AG09309 (cell line): ENCODE data around the gene SPEM2.
"Not testable (repeated sequence)": the region's sequence is repeated elsewhere in the genome, so short reads cannot be mapped to it uniquely, and the experiment has no call there.

Experiments used
- DNase-seq: peaks from one replicate; pipeline ENCODE4 v3.0.0-alpha.2; 2010; ENCODE audit warnings: low read depth
- H3K4me3 ChIP-seq: 2 replicates; pipeline ENCODE4 v1.5.1; 2011; ENCODE audit warnings: mild to moderate bottlenecking, low read depth, low read length, moderate library complexity; ENCODE audit not compliant: control insufficient read depth
- TF ChIP-seq, protein P1 (sequence below): IDR thresholded peaks from 2 replicates; pipeline ENCODE4 v1.5.1; 2011; ENCODE audit warnings: mild to moderate bottlenecking, low read depth, low read length, inconsistent platforms; ENCODE audit not compliant: insufficient read depth, control insufficient read depth; ENCODE audit errors: missing control alignments

SPEM2 gene

DNA sequence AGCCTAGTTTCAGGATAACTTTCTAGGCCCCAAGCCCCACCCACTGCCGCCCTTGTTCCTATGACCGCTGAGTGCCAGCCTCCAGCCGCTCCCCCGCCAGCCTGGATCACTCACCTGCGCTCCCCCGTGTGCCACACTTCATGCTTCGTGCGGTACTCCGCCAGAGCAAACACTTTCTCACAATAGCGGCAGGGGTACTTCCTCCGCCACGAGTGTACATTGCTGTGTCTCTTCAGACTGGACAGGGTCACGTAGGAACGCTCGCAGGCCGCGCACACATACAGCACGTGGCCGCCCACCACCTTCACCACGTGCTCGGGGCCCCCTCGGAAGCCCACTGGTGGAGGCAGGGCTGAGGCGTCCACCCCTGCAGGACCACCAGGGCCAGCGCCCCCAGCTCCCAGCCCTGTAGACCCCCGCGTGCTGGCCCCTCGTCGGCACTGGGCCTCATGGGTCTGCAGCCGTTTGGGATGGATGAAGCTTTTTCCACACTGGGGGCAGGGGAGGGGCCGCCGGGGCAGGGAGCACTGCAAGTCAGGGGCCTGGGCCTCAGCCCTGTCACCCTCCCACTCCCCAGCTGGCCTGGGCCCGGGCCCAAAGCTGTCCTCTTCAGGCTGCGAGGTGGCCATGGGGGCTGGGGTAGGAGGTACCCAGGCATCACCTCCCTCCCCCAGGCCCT, 40.3 kb downstream of the SPEM2 start:
- TF ChIP-seq, protein P1, sequence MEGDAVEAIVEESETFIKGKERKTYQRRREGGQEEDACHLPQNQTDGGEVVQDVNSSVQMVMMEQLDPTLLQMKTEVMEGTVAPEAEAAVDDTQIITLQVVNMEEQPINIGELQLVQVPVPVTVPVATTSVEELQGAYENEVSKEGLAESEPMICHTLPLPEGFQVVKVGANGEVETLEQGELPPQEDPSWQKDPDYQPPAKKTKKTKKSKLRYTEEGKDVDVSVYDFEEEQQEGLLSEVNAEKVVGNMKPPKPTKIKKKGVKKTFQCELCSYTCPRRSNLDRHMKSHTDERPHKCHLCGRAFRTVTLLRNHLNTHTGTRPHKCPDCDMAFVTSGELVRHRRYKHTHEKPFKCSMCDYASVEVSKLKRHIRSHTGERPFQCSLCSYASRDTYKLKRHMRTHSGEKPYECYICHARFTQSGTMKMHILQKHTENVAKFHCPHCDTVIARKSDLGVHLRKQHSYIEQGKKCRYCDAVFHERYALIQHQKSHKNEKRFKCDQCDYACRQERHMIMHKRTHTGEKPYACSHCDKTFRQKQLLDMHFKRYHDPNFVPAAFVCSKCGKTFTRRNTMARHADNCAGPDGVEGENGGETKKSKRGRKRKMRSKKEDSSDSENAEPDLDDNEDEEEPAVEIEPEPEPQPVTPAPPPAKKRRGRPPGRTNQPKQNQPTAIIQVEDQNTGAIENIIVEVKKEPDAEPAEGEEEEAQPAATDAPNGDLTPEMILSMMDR: no peak
- no peak for DNase-seq
- no peak overlapping the region for H3K4me3 ChIP-seq

DNA sequence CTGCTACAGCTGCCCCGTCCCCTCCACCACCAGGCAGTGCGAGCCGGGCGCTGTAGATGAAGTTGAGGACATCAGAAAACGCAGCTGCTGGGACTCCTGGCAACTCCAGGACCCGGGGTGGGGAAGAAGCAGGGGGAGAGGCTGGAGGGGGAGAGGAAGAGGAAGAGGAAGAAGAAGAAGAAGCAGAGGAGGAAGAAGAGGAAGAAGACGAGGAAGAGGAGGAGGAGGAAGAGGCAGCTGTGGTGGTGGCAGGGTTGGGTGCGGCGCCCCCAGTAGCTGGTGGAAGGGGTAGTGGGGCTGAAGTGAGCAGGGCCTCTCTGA, 40.9 kb downstream of the SPEM2 start:
- TF ChIP-seq, protein P1: no peak
- DNase-seq: no peak
- H3K4me3 ChIP-seq: no peak overlapping the region

DNA sequence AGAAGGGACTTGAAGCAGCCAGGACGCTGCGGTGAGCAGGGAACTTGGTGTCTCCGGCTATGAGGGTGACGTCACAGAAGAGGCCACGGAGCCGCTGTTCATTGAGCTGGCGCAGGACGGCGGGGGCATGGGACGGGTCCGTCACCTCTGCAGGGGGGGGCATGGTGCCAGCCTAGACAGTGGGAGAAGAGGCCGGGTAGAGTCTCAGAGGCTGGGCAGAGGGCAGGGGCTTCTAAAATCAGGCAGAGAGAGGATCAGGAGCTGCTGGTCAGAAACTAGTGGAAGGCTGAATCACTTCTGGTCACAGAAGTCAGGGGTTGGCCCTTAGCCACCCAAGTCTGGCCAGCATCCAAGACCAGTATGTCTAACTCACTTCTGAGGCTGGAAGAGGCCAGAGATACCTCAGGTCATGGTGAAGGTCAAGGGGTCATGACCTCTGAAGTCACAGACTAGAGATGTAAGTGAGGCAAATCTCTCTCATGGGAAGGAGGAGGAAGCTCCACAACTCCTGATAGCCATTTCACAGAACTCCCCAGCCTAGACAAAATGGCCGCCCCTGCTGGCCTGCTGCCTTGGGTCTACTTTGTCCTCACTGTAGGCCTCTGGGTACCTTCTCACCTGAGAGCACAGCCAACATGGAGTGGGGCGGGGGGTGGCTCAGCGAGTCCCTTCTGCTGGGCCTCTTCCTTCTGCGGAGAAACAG, 41.4 kb downstream of the SPEM2 start:
- no peak overlapping the region for H3K4me3 ChIP-seq
- TF ChIP-seq, protein P1: no peak
- DNase-seq: no peak

DNA sequence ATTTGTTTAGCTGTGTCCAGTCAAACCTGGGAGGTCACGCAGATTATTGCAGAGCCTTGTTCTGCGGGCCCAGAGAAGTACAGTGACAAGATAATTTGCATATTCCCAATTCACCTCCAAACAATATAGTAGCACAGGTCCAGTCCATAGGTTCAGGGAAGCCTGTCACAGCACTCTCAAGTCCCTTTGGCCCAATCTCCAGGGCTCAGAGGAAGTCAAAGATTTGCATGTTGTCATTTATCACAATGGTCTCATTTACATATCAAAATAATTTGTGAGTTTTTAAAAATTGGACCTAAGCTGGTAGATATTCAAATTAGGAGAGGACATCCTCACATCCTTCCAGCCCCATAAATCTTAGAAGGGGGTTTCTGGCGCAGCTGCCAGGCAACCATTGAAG, 42.1 kb downstream of the SPEM2 start:
- TF ChIP-seq, protein P1: no peak
- no peak overlapping the region for H3K4me3 ChIP-seq
- DNase-seq: no peak

DNA sequence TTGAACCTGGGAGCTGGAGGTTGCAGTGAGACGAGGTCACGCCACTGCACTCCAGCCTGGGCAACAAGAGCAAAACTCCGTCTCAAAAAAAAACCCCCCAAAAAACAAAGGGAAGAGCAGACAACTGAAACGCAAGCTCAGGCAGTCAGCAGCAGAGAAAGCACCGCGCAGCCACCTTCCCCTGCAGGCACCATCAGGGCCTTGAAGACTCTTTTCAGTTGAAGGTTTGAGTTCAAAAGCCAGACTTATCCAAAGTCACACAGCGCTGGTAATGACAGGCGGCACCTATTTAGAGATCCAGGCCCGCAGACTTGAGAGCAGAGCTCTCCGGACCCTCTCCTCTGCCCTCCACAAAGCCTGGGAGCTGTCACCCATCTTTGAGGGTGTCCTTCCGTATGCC, 42.9 kb downstream of the SPEM2 start:
- H3K4me3 ChIP-seq: no peak overlapping the region
- TF ChIP-seq, protein P1: no peak
- no peak for DNase-seq

DNA sequence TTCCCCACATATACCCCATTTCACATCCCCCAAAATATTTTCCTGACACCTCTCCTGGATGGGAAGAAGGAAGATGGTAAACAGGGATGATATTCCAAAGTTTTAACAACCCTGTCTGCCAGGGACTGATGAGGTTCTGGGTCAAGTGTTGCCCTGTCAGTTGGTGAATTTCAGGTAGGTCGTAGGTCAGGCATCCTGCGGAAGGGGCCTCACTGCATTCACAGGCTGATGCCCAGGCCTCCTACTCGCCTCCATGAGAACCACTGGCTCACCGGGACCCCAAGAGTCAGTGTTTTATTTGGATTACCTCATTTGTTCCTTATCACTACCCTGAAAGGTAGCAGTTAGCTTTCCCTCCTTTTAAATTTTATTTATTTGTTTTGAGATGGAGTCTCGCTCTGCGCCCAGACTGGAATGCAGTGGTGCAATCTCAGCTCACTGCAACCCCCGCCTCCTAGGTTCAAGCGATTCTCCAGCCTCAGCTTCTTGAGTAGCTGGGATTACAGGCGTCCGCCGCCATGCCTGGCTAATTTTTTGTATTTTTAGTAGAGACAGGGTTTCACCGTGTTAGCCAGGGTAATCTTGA, 43.5 kb downstream of the SPEM2 start:
- H3K4me3 ChIP-seq: no peak overlapping the region
- DNase-seq: no peak
- TF ChIP-seq, protein P1: no peak

DNA sequence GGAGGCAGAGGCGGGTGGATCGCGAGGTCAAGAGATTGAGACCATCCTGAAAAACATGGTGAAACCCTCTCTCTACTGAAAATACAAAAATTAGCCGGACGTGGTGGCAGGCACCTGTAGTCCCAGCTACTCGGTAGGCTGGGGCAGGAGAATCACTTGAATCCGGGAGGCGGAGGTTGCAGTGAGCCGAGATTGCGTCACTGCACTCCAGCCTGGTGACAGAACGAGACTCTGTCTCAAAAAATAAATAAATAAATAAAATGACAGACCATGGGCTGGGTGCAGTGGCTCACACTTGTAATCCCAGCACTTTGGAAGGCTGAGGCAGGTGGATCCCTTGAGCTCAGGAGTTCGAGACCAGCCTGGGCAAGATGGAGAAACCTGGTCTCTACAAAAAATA, 44.4 kb downstream of the SPEM2 start:
- H3K4me3 ChIP-seq, DNase-seq: not testable (repeated sequence)

DNA sequence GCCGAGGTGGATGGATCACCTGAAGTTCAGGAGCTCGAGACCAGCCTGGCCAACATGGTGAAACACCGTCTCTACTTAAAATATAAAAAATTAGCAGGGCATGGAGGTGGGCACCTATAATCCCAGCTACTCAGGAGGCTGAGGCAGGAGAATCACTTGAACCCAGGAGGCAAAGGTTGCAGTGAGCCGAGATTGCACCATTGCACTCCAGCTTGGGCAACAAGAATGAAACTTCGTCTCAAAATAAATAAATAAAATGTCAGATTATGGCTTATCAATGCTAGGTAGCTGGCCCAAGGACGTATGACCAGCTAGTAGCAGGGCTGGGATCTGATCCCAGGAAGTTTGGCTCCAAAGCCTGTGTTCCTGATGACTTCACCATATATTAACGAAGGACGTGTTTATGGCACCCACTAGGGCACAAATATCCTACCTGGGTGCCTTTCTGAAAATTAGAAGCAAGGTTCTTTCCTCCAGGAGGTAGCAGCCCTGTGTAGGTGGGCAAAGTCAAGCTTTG, 45.1 kb downstream of the SPEM2 start:
- DNase-seq, H3K4me3 ChIP-seq: not testable (repeated sequence)
